ENCODE results near the gene NTN1. TPM values are rescaled to one million over a fixed set of nuclear protein-coding genes. Genes with fewer than 3 reads are reported as not detected.

NTN1 gene
- total RNA-seq, 1 donor from 2014 or later = 4.7 TPM

- Histone ChIP-seq H3K4me3 (no peak overlapping the region), H3K4me1 (peaks cover 17% of the 10 kb centered on the region), H3K9me3 (no peaks in the 10 kb centered on the region), H3K27me3 (no peaks in the 10 kb centered on the region), H3K36me3 (no peaks in the 10 kb centered on the region), H3K27ac (no peak overlapping the region)
- intact Hi-C loops (cut with DNase I) = no loop called here
- TF ChIP-seq POLR2A (IDR thresholded peaks at IDR 0.05) (no peak), POLR2AphosphoS5 (IDR thresholded peaks at IDR 0.05; ENCODE audit: insufficient read depth in 1 of 2, low read depth in 1 of 2) (no peak), CTCF (IDR thresholded peaks at IDR 0.05) (no peak)
- no peak for DNase-seq (ENCODE audit: extremely low spot score in 2 of 2)
Measured at GRCh38 chr17:9247401-9247938, 226.2 kb downstream of the NTN1 start.

GRCh38 chr17:9249245-9249953, 228.1 kb downstream of the NTN1 start:
- no peaks in the 10 kb centered on the region for H3K4me1 ChIP-seq
- TF ChIP-seq CTCF (IDR thresholded peaks at IDR 0.05) (no peak), POLR2A (IDR thresholded peaks at IDR 0.05) (no peak), POLR2AphosphoS5 (IDR thresholded peaks at IDR 0.05; ENCODE audit: insufficient read depth in 1 of 2, low read depth in 1 of 2) (no peak)
- no peak overlapping the region for H3K27ac ChIP-seq
- H3K4me3 ChIP-seq = no peak overlapping the region
- no peaks in the 10 kb centered on the region for H3K27me3 ChIP-seq
- no peaks in the 10 kb centered on the region for H3K9me3 ChIP-seq
- DNase-seq (ENCODE audit: extremely low spot score in 2 of 2) = no peak
- intact Hi-C loops (cut with DNase I) = no loop called here
- no peaks in the 10 kb centered on the region for H3K36me3 ChIP-seq

- Histone ChIP-seq H3K4me1 (peaks cover 7% of the 10 kb centered on the region), H3K36me3 (no peaks in the 10 kb centered on the region), H3K9me3 (no peaks in the 10 kb centered on the region), H3K4me3 (no peak overlapping the region), H3K27ac (no peak overlapping the region), H3K27me3 (no peaks in the 10 kb centered on the region)
- intact Hi-C loops (cut with DNase I) = no loop called here
- DNase-seq (ENCODE audit: extremely low spot score in 2 of 2) = no peak
- TF ChIP-seq POLR2AphosphoS5 (IDR thresholded peaks at IDR 0.05; ENCODE audit: insufficient read depth in 1 of 2, low read depth in 1 of 2) (no peak), POLR2A (IDR thresholded peaks at IDR 0.05) (no peak), CTCF (IDR thresholded peaks at IDR 0.05) (no peak)
Measured at GRCh38 chr17:9251273-9251672, 230.0 kb downstream of the NTN1 start.

- no peak for DNase-seq (ENCODE audit: extremely low spot score in 2 of 2)
- H3K4me1 ChIP-seq = peaks cover 25% of the 10 kb centered on the region
- H3K27me3 ChIP-seq = no peaks in the 10 kb centered on the region
- H3K9me3 ChIP-seq = no peaks in the 10 kb centered on the region
- H3K27ac ChIP-seq = no peak overlapping the region
- intact Hi-C loops (cut with DNase I) = no loop called here
- H3K4me3 ChIP-seq = no peak overlapping the region
- no peaks in the 10 kb centered on the region for H3K36me3 ChIP-seq
- TF ChIP-seq POLR2A (IDR thresholded peaks at IDR 0.05) = no peak
Measured at GRCh38 chr17:9253308-9253707, 232.0 kb downstream of the NTN1 start.

DNA sequence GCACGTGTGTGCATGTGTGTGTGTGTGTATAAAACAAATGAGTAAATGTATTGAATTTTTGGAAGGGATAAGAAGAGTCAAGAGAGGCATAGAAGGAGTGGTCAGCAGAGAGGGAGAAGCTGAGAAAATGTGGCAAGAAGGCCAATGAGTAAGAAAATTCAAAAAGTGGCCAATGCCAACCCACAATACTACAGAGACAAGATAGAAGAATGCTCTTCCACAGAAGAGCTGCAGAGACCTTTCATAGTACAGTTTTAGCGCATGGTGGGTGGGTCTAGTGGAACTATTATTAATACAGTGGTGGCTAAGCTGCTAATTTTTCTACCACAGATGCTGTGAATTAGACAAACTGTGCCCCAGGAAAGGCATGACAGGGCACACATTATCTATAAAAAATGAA, 233.5 kb downstream of the NTN1 start:
- DNase-seq (ENCODE audit: extremely low spot score in 2 of 2) = no peak
- Histone ChIP-seq H3K9me3 (no peaks in the 10 kb centered on the region), H3K4me3 (no peak overlapping the region), H3K27me3 (no peaks in the 10 kb centered on the region), H3K36me3 (no peaks in the 10 kb centered on the region), H3K4me1 (peaks cover 25% of the 10 kb centered on the region), H3K27ac (no peak overlapping the region)
- TF ChIP-seq POLR2AphosphoS5 (IDR thresholded peaks at IDR 0.05; ENCODE audit: insufficient read depth in 1 of 2, low read depth in 1 of 2) = no peak
- TF ChIP-seq POLR2A (IDR thresholded peaks at IDR 0.05) = no peak
- no peak for TF ChIP-seq CTCF (IDR thresholded peaks at IDR 0.05)
- intact Hi-C loops (cut with DNase I) = no loop called here
